LHCN-M2 (cell line): Measurements from ENCODE around the gene SNRNP70. TPM values are rescaled to one million over a fixed set of nuclear protein-coding genes. Genes with fewer than 3 reads are reported as not detected.
A peak's percentile ranks its signal among the peaks of the same experiment; 100 is the strongest.

Source experiments
- DNase-seq: peaks from one replicate; pipeline ENCODE4 v3.0.0-alpha.2; 2012; ENCODE audit warnings: low read depth
- total RNA-seq: library from RNA; depleted of rRNA; stranded (reverse); fragments of >200 nt; gene quantifications from 2 replicates; pipeline ENCODE4 v1.2.3, GENCODE V29; 2014

Gene SNRNP70
- total RNA-seq, 1 experiment from 2014 or later: 241 TPM

DNA sequence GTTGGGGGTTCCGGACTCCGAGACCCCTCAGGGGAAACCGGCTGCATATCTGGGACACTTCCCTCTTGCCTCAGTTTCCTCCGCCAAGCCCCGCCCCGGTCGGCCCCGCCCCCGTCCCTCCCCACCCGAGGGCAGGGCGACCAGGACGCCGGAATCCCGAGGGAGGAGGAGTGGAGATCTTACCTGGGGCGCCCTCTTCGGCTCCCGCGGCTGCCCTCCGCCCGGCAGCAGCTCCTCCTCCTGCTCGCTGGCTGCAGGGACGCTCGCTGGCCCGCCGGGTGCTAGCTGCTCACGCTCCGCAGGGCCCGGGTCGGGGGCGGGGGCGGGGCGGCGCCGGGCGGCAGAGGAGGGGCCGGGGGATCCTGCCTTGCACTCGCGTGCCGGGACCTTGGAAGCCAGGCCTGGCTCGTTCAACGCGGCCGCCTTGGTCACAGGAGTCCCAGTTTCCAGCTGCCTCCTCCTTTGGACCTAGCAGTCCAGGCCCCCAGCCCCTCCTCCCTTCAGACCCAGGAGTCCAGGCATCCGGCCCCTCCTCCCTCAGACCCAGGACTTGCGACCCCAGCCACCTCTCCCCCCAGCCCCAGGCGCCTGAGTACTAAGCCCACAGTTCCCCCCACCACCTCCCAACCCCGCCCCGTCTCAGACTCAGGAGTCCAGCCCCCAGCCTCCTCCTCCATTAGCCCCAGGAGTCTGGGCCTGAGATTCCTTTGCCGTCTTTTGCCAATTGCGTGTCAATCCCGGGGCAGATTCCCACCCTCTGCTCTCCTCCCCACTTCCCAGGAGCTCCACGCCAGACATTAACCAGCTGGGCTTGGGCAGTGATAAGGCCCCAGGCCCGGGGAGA lies 20.3 kb upstream of the SNRNP70 start, which contains the start of gene NTF4:
TSS of gene NTF4 (minus strand) at position 51 of the 844 bp plus-strand sequence. CDS start 2,821 bp downstream, outside the sequence.
- no peak for DNase-seq

GRCh38 chr19:49065905-49066512 lies 19.2 kb upstream of the SNRNP70 start:
- DNase-seq: no peak

GRCh38 chr19:49067554-49067953 lies 17.7 kb upstream of the SNRNP70 start:
- no peak for DNase-seq

DNA sequence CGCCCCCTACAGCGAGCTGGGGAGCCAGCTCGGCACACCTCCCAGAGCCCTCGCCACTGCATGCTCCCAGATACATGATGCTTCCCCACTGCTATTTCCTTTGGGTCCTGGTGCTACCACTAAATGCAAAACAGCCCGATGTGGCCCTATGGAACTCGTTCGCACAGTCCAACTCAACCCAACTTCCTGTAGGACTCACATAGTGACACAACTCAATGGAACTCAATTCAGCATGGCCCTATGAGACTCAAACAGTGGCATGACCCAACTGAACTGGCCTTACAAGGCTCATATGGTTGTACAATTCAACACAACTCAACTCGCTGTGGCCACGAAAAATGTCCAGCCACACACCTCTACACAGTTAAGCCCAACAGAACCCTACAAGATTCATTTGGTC lies 16.2 kb upstream of the SNRNP70 start:
- no peak for DNase-seq

GRCh38 chr19:49070416-49070815 lies 14.8 kb upstream of the SNRNP70 start:
- DNase-seq: no peak

DNA sequence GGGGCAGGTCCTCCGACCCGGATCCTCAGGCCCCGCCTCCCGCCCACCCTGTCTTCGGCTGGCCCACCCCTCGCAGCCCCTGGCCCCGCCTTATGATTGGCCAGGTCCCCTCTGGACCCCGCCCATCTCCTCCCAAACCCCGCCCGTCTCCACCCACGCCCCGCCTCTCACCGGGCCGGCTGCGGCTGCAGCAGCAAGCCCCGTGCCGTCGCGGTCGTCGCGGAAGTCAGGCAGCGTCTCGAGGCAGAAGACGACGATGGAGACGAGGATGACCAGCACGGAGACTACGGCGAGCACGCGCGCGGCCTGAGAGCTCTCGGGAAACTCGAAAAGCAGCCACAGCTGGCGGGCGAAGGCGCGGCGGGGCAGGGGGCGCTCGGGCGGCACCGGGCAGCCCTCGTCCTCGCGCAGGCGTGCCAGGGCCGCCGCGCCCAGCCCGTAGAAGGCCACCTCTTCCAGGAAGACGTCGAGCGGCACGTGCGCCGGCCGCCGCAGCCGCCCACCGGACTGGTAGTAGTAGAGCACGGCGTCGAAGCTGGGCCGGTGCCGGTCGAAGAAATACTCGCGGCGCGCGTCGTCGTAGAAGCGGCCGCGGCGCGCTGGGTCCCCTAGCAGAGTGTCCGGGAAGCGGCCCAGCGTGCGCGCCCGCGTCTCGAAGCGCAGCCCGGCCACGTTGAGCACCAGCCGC lies 13.2 kb upstream of the SNRNP70 start:
- no peak for DNase-seq

GRCh38 chr19:49073514-49074378 lies 11.5 kb upstream of the SNRNP70 start:
- DNase-seq: no peak

DNA sequence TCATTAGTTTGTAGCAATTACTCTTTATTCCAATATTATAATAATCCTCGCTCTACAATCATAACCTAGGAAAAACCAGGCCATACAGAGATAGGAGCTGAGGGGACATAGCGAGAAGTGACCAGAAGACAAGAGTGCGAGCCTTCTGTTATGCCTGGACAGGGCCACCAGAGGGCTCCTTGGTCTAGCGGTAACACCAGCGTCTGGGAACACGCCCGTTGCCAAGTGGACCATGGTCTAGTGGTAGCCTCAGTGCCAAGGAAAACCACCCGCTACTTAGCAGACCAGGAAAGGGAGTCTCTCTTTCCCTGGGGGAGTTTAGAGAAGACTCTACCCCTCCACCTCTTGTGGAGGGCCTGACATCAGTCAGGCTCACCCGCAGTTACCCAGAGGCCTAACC lies 10.4 kb upstream of the SNRNP70 start:
- peak; percentile 51 for DNase-seq

GRCh38 chr19:49080392-49080791 lies 4.9 kb upstream of the SNRNP70 start:
- no peak for DNase-seq

DNA sequence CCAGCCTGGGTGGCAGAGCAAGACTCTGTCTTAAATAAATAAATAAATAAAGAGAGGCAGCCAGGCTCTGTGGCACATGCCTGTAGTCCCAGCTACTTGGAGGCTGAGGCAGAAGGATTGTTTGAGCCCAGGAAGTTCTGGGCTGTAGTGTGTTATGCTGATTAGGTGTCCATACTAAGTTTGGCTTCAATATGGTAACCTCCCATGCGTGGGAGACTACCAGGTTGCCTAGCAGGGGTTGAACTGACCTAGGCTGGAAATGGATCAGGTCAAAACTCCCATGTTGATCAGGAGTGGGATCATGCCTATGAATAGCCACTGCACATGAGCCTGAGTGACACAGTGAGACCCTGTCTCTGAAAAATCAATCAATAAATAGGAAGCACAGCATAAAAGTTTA lies 4.0 kb upstream of the SNRNP70 start:
- DNase-seq: no peak

DNA sequence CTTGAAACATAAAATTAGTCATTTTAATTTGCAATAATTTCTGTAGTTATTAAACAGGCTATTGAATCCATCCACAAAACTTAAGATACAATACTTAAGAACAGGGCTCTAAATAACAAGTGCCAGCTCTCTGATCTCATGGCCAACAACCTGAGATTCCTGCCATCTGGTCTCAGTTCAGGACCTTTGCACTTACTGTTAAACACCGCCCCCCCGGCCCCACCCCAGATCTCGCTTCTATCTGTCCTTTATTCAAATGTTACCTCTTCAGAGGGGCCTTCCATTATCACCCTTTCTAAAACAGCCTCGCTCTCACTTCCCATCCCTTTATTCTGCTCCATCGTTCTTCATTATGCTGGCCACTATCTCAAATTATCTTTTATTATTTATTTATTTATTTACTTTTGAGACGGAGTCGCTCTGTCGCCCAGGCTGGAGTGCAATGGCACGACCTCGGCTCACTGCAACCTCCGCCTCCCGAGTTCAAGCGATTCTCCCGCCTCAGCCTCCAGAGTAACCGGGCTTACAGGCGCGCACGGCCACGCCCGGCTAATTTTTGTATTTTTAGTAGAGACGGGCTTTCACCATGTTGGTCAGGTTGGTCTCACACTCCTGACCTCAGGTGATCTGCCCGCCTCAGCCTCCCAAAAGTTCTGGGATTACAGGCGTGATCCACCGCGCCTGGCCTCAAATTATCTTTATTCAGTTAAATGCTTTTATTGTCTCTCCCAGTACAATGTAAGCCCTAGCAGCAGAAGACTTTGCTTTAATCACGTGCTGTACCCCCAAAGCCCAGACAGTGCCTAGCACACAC lies 838 bp upstream of the SNRNP70 start:
- no peak for DNase-seq

DNA sequence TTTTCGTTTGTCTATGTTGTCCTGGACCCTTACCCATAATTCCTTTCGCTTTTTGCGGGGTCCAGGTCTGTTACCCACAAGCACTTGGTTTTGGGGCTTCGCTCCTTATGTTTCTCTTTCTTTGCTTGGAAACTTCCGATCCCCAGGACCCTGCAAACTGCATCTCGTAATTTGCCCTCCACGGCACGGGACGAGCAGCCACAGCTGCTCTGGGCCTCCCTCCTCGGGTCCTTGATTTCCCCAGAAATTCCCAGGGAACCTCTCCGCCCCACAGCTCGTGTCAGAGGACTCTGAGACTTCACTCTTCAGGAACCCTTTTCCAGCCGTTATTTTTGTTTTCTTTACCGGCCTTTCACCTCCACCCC lies 599 bp downstream of the SNRNP70 start:
- no peak for DNase-seq

DNA sequence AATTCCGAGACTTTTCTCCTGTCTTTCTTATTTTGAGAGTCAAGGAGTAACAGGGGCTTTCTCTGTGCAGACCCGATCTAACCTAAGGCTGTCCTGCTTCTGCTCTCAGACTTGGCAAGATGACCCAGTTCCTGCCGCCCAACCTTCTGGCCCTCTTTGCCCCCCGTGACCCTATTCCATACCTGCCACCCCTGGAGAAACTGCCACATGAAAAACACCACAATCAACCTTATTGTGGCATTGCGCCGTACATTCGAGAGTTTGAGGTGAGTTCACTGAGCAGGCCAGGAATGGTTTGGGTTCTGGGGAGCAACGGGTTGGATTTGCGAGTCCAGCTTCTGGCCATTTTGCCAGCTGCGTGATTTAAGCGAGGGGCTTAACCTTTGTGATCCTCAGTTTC lies 1.0 kb downstream of the SNRNP70 start:
- no peak for DNase-seq

GRCh38 chr19:49091391-49092038 lies 6.3 kb downstream of the SNRNP70 start:
- DNase-seq: no peak

GRCh38 chr19:49092686-49093085 lies 7.4 kb downstream of the SNRNP70 start:
- no peak for DNase-seq

GRCh38 chr19:49094505-49095482 lies 9.5 kb downstream of the SNRNP70 start:
- DNase-seq: peak; percentile 45

DNA sequence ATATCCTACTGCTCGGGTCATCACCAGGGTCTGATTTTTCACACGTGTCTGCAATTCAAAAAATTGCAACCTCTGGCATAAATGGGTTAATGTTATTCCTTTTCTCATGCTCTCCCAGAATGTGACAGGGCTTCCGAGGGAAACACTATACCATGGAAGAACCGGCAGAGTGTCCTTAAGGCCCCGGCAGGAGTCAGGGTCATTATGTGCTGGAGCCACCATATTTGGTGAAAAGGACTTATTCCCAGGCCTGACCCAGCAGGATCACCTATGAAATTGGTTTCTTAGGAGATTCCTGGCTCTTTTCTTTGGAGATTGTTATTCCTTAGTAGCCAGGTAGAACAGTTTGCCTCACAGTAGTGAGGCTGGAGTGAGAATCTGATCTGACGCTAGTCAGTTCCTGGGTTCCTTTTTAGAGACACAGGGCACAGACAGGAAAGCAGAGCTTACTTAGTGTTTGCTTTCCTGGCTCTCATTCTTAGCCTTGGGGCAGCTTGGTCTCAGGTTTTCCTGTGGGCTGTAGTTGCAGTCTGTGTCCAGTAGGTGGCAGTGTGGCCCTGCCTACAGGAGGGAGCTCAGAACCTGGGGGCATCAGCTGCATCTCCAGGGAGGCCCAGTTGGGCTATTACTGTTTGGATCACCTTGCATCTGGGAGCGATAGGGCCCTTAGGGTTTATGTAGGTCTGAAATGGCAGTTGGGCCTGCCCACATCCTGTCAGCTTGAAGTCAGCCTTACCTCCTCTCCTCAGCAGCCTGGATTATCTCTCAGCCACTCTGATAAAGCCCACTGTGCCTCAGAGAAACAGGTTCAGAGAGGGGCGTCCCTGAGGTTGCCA lies 12.4 kb downstream of the SNRNP70 start:
- DNase-seq: peak; percentile 67

DNA sequence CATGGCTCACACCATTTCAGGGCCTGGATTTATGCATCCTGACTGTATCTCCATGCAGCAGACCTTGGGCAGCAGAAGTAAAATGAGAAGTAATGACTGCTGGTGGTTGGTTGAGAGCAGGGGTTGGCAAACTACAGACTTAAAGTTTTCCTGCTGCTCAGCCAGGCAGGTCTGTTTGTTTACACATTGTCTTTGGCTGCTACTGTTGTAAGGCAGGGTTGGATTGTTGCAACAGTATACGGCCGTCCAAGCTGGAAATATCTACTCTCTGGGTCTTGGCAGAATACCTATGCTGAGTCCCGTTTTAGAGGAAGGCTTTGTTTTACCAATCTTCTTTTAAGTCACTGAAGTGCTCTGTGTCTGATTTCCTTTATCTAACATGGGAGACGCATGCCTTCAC lies 13.5 kb downstream of the SNRNP70 start:
- DNase-seq: no peak
